ENCODE measurements around the gene TTLL11.

DNA sequence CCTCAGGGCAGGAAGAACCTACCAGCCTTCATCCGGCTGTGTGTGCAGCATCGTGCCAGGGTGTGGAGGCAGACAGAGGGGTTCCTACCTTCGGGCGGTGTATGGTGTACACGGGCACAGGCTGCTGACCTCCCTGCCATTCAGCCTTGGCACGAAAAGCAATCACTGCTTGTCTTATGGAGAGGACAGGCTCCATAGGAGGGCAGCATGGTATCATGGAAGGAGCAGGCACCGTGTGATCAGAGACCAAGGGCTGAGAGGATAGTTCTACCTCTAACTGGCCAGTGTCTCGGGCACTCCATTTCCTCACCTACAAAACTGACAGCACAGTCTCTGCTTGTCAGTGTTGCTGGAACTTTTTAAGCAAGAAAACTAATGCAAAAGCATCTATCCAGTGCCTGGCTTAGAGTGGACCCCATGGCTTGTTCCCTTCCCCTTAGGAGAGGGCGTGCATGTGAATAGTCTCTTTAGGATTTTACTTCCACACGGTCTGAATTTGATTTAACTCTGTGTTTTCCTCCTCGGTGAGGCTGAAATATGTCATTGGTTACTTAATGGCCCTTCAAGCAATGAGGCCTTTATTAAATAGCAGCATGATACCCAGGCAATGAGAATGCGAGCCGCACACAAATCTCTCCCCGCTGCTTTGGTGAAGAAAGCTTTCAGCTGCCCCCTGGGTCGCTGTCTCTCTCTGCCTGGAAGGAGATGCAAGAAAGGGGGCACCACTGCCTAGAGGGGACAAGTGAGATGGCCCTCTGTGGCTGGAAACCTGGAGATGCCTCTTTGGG lies 22.2 kb downstream of the TTLL11 start:
- TF ChIP-seq, protein P1, sequence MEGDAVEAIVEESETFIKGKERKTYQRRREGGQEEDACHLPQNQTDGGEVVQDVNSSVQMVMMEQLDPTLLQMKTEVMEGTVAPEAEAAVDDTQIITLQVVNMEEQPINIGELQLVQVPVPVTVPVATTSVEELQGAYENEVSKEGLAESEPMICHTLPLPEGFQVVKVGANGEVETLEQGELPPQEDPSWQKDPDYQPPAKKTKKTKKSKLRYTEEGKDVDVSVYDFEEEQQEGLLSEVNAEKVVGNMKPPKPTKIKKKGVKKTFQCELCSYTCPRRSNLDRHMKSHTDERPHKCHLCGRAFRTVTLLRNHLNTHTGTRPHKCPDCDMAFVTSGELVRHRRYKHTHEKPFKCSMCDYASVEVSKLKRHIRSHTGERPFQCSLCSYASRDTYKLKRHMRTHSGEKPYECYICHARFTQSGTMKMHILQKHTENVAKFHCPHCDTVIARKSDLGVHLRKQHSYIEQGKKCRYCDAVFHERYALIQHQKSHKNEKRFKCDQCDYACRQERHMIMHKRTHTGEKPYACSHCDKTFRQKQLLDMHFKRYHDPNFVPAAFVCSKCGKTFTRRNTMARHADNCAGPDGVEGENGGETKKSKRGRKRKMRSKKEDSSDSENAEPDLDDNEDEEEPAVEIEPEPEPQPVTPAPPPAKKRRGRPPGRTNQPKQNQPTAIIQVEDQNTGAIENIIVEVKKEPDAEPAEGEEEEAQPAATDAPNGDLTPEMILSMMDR (IDR thresholded peaks at IDR 0.05): no peak
- no peak for TF ChIP-seq POLR2A (IDR thresholded peaks at IDR 0.05)
